ENCODE data around the gene STARD9.

DNA sequence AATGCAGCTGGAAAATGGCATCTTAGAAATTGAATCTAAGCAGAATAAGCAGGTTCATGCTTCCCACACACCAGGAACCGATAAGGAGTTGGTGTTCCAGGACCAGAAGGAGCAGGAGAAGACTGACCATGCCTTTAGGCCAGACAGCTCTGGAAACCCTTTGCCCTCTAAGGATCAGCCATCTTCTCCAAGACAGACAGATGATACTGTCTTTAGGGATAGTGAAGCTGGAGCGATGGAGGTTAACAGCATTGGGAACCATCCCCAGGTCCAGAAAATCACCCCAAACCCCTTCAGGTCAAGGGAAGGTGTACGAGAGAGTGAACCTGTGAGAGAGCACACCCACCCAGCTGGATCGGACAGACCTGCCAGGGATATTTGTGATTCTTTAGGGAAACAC lies 112.3 kb downstream of the STARD9 start:
- no peak for TF ChIP-seq CTCF (IDR thresholded peaks at IDR 0.05)
- TF ChIP-seq POLR2A (IDR thresholded peaks at IDR 0.05) = no peak

All from right lobe of liver (tissue), 4 donors.